HepG2 (cell line): ENCODE data around the gene PRPF4. TPM values are rescaled to one million over a fixed set of nuclear protein-coding genes. Genes with fewer than 3 reads are reported as not detected.

Experiments
- ARID4A ChIP-seq: sonication (generic); formaldehyde crosslinking; IDR thresholded peaks from 2 replicates; pipeline ENCODE4 v1.5.0; 2020; ENCODE audit warnings: mild to moderate bottlenecking, missing genetic modification reagents, borderline replicate concordance
- KLF12 ChIP-seq: sonication (generic); formaldehyde crosslinking; IDR thresholded peaks from 2 replicates; pipeline ENCODE4 v1.4.0; 2020; ENCODE audit warnings: missing genetic modification reagents, borderline replicate concordance
- MAFK ChIP-seq, 2 experiments: IDR thresholded peaks in 1 of 2; conservative IDR thresholded peaks in 1 of 2; 2 replicates each; pipeline ENCODE4 v1.6.1; 2011; ENCODE audit warnings: improper control_type of control experiment in 2 of 2, low read length in 2 of 2
- PHF21A ChIP-seq: sonication (generic); formaldehyde crosslinking; IDR thresholded peaks from 2 replicates; pipeline ENCODE4 v1.5.0; 2020; ENCODE audit warnings: mild to moderate bottlenecking, missing genetic modification reagents
- POLR2A ChIP-seq, 2 experiments: IDR thresholded peaks; 2 replicates each; pipeline ENCODE4 v1.6.1; 2011; ENCODE audit warnings: low read depth in 2 of 2, low read length in 2 of 2, mild to moderate bottlenecking in 1 of 2, moderate library complexity in 1 of 2; ENCODE audit not compliant: insufficient read depth in 1 of 2
- PPARG ChIP-seq: conservative IDR thresholded peaks from 2 replicates; pipeline ENCODE4 v1.6.1; 2016; ENCODE audit warnings: missing biosample characterization, missing genetic modification reagents
- REPIN1 ChIP-seq: sonication (generic); formaldehyde crosslinking; IDR thresholded peaks from 2 replicates; pipeline ENCODE4 v1.8.0; 2022; ENCODE audit warnings: missing genetic modification reagents, low read depth, mild to moderate bottlenecking, borderline replicate concordance
- RXRB ChIP-seq: IDR thresholded peaks from 2 replicates; pipeline ENCODE4 v1.6.1; 2016; ENCODE audit warnings: borderline replicate concordance, missing genetic modification reagents, missing compliant biosample characterization
- SAP130 ChIP-seq: IDR thresholded peaks from 2 replicates; pipeline ENCODE4 v1.6.1; 2016; ENCODE audit warnings: low read depth
- ZMYM3 ChIP-seq: sonication (generic); formaldehyde crosslinking; IDR thresholded peaks from 2 replicates; pipeline ENCODE4 v1.5.1; 2020; ENCODE audit warnings: mild to moderate bottlenecking, missing genetic modification reagents
- ZNF280B ChIP-seq: sonication (generic); formaldehyde crosslinking; IDR thresholded peaks from 2 replicates; pipeline ENCODE4 v1.5.0; 2020; ENCODE audit warnings: missing genetic modification reagents, mild to moderate bottlenecking, borderline replicate concordance
- ZNF292 ChIP-seq: sonication (generic); formaldehyde crosslinking; IDR thresholded peaks from 2 replicates; pipeline ENCODE4 v1.8.1; 2022; ENCODE audit warnings: mild to moderate bottlenecking, low read depth, missing genetic modification reagents, borderline replicate concordance
- ZNF563 ChIP-seq: sonication (generic); formaldehyde crosslinking; IDR thresholded peaks from 2 replicates; pipeline ENCODE4 v1.8.0; 2022; ENCODE audit warnings: mild to moderate bottlenecking, moderate library complexity, missing genetic modification reagents
- ZNF574 ChIP-seq: sonication (generic); formaldehyde crosslinking; IDR thresholded peaks from 2 replicates; pipeline ENCODE4 v1.4.0; 2020; ENCODE audit warnings: missing genetic modification reagents
- ZNF709 ChIP-seq: sonication (generic); formaldehyde crosslinking; IDR thresholded peaks from 2 replicates; pipeline ENCODE4 v1.5.0; 2020; ENCODE audit warnings: mild to moderate bottlenecking, missing genetic modification reagents
- ZNF775 ChIP-seq: sonication (generic); formaldehyde crosslinking; IDR thresholded peaks from 2 replicates; pipeline ENCODE4 v1.4.0; 2020; ENCODE audit warnings: missing genetic modification reagents, mild to moderate bottlenecking, moderate library complexity, borderline replicate concordance
- ZNF776 ChIP-seq: sonication (generic); formaldehyde crosslinking; IDR thresholded peaks from 2 replicates; pipeline ENCODE4 v1.4.0; 2020; ENCODE audit warnings: mild to moderate bottlenecking, missing genetic modification reagents
- ZNF788 ChIP-seq: sonication (generic); formaldehyde crosslinking; IDR thresholded peaks from 2 replicates; pipeline ENCODE4 v1.5.0; 2020; ENCODE audit warnings: mild to moderate bottlenecking, missing genetic modification reagents, borderline replicate concordance
- polyA plus RNA-seq, 8 experiments: library from polyadenylated mRNA; depleted of rRNA in 3 of 8; stranded (reverse) in 7 of 8; unstranded in 1 of 8; fragments of >200 nt; fragmentation: Illumina TruSeq in 4 of 8; extraction: Trizol in 4 of 8; gene quantifications; 2 replicates each; pipeline versions ENCODE4 v1.2.1 to v1.2.3, GENCODE V29; 2011 to 2016; ENCODE audit warnings: low read depth in 4 of 8, missing spikeins in 1 of 8, mixed read lengths in 1 of 8; ENCODE audit not compliant: insufficient read depth in 1 of 8
- total RNA-seq, 5 experiments: library from RNA; depleted of rRNA; stranded (reverse); fragments of >200 nt; fragmentation: Illumina TruSeq; extraction: Trizol; gene quantifications; 2 replicates each; pipeline ENCODE4 v1.2.3, GENCODE V29; 2016; ENCODE audit warnings: low read depth in 1 of 5

PRPF4 gene
- total and polyA plus RNA-seq, 2 of the 13 experiments (the other 11 are each of a cell fraction or from before 2014, with no cell fraction given) = 10.3 to 49.0 TPM

- TF ChIP-seq ZNF563 (peak; percentile 89), PPARG (0 out of 2 replicates have a peak, but pooled peaks have one; percentile 28), PHF21A (CRISPR knock-in tag) (0 out of 2 replicates have a peak, but pooled peaks have one; percentile 19), REPIN1 (0 out of 2 replicates have a peak, but pooled peaks have one; percentile 13), SAP130 (CRISPR knock-in tag) (peak; percentile 59), ZNF776 (CRISPR knock-in tag) (peak; percentile 51; the same call in 1 of the 2 replicates), ZNF574 (CRISPR knock-in tag) (peak; percentile 26), KLF12 (CRISPR knock-in tag) (0 out of 2 replicates have a peak, but pooled peaks have one; percentile 40), RXRB (CRISPR knock-in tag) (peak; percentile 50; the same call in 1 of the 2 replicates), ZNF292 (peak; percentile 91), ARID4A (CRISPR knock-in tag) (0 out of 2 replicates have a peak, but pooled peaks have one; percentile 30), ZMYM3 (peak; percentile 93), ZNF775 (CRISPR knock-in tag) (no peak), ZNF709 (peak; percentile 39; the same call in 1 of the 2 replicates), ZNF788 (CRISPR knock-in tag) (peak; percentile 34; the same call in 1 of the 2 replicates), ZNF280B (CRISPR knock-in tag) (peak; percentile 40; the same call in 1 of the 2 replicates), POLR2A (IDR thresholded peaks at IDR 0.05; ENCODE audit: insufficient read depth in 1 of 2, low read depth in 2 of 2, low read length in 2 of 2) (peak in 1 of 2 experiments; percentile 51; a peak in 2 of 4 replicates), MAFK (conservative IDR thresholded peaks at IDR 0.05 in 1 of 2, IDR thresholded peaks at IDR 0.05 in 1 of 2; ENCODE audit: low read length in 2 of 2) (no peak)
Measured at GRCh38 chr9:113302792-113303418, 27.4 kb downstream of the PRPF4 start, which contains the start of gene RNF183 (continued).
